GM12873 (cell line): Measurements from ENCODE around the gene RAB9A.

Experiments
- TF ChIP-seq, protein P1 (sequence below): IDR thresholded peaks from 2 replicates; pipeline ENCODE4 v1.5.1; 2012; ENCODE audit warnings: low read depth, mild to moderate bottlenecking, moderate library complexity, low read length, control low read depth; ENCODE audit not compliant: insufficient read depth; ENCODE audit errors: missing control alignments

Gene RAB9A

DNA sequence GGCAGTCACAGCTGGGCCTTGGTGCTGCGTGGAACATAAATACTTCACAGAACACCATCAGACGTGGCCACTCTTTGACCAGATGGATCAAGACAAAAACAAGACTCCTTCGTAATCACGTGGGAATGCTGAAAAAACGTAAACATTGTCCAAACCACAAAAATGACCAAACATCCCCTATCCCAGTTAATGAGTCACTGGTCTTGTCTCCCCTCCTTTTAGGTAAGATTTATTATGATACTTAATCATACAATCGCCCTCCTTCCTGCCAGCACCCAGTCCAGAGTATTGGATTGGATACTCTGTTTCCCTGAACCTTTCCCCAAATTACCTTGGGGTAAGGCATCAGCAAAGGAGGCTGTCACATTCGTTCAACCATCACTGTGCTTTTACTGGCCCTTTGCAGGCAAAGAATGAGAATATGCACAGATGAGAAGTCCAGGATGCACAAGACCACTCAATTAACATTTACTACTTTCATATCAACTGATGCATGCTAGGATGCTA lies 36.6 kb upstream of the RAB9A start:
- TF ChIP-seq, protein P1, sequence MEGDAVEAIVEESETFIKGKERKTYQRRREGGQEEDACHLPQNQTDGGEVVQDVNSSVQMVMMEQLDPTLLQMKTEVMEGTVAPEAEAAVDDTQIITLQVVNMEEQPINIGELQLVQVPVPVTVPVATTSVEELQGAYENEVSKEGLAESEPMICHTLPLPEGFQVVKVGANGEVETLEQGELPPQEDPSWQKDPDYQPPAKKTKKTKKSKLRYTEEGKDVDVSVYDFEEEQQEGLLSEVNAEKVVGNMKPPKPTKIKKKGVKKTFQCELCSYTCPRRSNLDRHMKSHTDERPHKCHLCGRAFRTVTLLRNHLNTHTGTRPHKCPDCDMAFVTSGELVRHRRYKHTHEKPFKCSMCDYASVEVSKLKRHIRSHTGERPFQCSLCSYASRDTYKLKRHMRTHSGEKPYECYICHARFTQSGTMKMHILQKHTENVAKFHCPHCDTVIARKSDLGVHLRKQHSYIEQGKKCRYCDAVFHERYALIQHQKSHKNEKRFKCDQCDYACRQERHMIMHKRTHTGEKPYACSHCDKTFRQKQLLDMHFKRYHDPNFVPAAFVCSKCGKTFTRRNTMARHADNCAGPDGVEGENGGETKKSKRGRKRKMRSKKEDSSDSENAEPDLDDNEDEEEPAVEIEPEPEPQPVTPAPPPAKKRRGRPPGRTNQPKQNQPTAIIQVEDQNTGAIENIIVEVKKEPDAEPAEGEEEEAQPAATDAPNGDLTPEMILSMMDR, result no peak

DNA sequence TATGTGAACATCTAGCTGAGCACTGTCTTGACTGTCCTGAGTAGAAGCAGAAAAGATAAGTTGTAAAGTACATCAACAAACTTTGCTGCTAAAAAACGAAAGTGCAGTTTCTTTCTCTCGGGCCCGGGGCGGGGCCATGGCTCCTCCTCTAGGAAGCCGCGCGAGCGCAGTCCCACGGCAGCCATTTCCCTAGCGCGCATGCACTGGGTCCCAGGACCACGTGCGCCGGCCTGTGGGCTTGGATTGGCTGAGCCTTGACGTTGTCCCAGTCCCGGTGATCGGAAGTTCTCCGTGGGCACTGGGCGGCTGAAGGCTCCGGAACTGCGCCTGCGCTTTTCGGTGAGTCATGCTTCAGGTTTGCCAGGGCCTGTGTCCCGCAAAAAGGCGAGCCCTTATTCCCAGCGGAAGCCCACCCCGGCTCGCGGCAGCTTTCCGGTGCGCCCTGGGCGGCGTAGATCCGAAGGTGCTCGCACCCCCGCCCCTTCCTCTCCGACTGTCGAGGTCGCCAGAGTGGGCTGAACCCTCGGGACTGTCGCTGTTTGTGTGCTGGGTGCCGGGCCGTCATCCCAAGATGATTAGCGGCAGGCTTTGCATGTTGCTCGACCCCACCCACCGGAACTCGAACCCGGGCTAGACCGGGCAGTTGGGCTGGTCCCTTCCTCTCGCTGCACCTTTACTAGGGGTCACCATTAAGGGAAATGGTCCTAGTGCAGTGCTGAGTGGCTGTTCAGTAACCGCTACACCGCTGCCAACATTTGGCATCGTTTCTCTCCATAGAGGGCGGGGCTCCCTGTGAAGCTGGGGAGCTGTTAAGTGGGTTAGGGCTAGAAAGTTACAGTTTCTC lies 35.9 kb upstream of the RAB9A start, which contains the start of gene TCEANC:
TSS of gene TCEANC (plus strand) at position 292 of the 844 bp plus-strand sequence. CDS start 9,368 bp downstream, outside the sequence.
- TF ChIP-seq, protein P1, result no peak

DNA sequence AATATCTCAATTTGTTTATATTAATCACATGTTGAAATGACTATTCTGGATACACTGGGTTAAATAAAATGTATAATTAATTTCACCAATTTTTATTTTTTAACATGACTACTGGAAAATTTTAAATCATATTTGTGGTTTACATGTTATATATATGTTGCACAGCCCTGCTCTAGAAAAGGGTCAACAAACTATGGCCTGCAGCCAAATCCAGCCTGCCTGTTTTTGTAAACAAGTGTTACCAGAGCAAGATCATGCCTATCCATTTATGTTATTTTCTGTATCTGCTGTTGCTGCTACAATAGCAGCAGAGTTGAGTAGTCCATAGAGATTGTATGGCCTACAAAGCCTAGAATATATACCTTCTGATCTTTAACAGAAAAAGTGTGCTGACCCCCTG lies 34.8 kb upstream of the RAB9A start:
- TF ChIP-seq, protein P1, result no peak

DNA sequence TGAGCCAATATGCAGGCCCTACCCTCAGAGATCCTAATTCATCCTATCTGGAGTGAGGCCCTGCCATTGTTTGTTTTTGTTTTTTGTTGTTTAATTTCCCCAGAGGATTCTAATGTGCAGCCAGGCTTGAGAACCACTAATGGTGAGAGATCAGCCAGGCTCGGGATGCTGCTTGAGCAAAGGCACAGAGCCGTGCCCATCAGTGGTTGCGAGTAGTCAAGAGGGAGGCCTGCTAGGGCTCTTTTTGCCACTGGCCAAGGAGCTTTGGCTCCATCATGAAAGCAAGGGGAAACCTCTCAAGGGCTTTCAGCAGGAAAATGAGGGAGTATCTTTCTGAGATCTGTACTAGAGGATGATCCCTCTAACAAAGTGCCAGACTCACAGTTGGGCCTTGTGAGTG lies 33.3 kb upstream of the RAB9A start:
- TF ChIP-seq, protein P1, result no peak

DNA sequence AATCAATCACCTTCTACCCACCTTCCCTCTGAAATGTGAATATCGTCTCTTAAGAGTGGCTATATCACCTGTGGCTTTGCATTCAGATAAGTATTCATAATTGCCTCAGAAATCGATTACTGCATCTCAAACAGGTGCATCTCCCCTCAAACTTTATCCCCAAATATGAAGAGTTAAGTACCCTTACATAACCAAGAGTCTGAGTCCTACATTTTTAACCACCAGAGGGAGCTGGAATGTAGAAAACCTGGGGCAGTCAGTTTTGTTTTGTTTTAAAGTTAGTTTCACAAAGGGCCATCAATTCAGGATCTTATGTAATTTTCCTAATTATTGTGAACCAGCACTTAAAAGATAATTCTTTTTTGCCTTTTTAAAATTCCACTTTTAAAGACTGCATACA lies 30.3 kb upstream of the RAB9A start:
- TF ChIP-seq, protein P1, result peak; percentile 58

DNA sequence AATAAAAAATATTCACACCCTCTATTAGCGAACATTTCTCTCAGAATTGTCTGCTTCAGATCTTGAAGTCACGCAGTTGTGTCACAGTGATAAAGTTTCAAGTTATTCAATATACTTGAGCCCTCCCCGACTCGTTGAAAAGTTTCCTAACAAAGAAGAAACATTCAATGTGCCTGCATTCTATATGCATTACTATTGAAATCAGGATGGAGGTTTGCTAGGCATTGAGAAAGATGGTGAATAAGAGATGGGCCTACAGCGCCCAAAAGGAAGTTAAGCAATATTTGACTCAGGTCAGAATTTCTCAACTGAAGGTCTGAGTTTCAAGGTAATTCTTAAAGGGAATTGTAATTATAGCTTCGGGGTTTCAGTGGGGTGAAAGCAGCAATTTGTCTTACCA lies 29.9 kb upstream of the RAB9A start:
- TF ChIP-seq, protein P1, result no peak

DNA sequence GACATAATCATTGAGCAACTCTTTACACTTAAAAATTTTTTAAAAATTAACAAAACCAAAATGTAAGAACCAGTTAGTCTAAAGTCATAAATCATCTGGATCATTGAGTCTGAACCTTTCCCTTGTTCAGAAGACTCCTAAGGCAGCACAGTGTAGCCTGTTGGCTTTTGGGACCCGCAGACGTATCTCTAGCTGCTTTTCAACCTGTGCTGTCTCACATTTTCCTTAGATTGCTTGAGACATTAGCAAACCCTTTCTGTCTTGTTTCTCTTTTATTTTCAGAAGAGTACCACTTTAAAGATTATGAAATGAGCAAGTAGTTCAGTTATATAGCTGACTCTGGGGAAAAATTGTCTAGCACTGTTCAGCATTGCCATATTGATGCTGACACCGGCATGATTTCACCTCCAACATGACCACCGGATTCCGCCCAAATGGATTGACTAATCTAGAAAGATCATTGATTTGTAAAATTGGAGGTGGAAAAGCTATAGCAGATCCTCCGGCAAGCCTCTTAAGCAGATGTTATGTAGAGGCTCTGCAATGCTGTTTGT lies 27.1 kb upstream of the RAB9A start:
- TF ChIP-seq, protein P1, result no peak
